SK-N-SH (cell line): ENCODE measurements around the gene PADI4. TPM values are rescaled to one million over a fixed set of nuclear protein-coding genes. Genes with fewer than 3 reads are reported as not detected.

Experiments
- CTCF ChIA-PET: fragments of 300-600, 350-600 bp; formaldehyde crosslinking; extraction: SDS; loops from one replicate; lab custom pipeline; 2021; lab: Yijun Ruan, JAX
- POLR2A ChIA-PET: fragments of 350-600 bp; sonication (Branson Sonifier 250); formaldehyde crosslinking; extraction: SDS; loops from one replicate; lab custom pipeline; 2020; ENCODE audit warnings: antibody characterized with exemption, inconsistent platforms; lab: Yijun Ruan, JAX
- DNase-seq: peaks from one replicate; pipeline ENCODE4 v3.0.0; 2012
- H2AFZ ChIP-seq: fragments of 200-600 bp; sonication (generic); 2 replicates; pipeline ENCODE4 v1.8.1; 2016; ENCODE audit warnings: antibody characterized with exemption, mild to moderate bottlenecking, low read depth
- H3F3A ChIP-seq: fragments of 200-600 bp; sonication (generic); replicated peaks from 2 replicates; pipeline ENCODE3; 2016; ENCODE audit warnings: antibody characterized with exemption, mild to moderate bottlenecking; ENCODE audit not compliant: insufficient read depth
- H3K27ac ChIP-seq, 2 experiments: fragments of 200-500 bp in 1 of 2; fragments of 200-600 bp in 1 of 2; sonication (Bioruptor generic) in 1 of 2; sonication (generic), shearing (Covaris generic) in 1 of 2; 2 replicates each; pipeline versions ENCODE4 v1.5.1 to v1.6.1; 2014 to 2016; ENCODE audit warnings: low read depth in 2 of 2, inconsistent platforms in 1 of 2, low read length in 1 of 2, mild to moderate bottlenecking in 1 of 2, mixed read lengths in 1 of 2
- H3K27me3 ChIP-seq: fragments of 200-600 bp; sonication (generic), shearing (Covaris generic); 2 replicates; pipeline ENCODE4 v1.6.1; 2016; ENCODE audit warnings: mixed run types; ENCODE audit not compliant: insufficient read depth
- H3K36me3 ChIP-seq, 2 experiments: fragments of 200-500 bp in 1 of 2; fragments of 200-600 bp in 1 of 2; sonication (Bioruptor generic) in 1 of 2; sonication (generic) in 1 of 2; replicated peaks in 1 of 2; 2 replicates each; pipeline versions ENCODE3 to v1.5.1; 2014 to 2016; ENCODE audit warnings: low read length in 1 of 2, mild to moderate bottlenecking in 1 of 2; ENCODE audit not compliant: insufficient read depth in 2 of 2, control insufficient read depth in 1 of 2
- H3K4me1 ChIP-seq, 2 experiments: fragments of 200-500 bp in 1 of 2; fragments of 200-600 bp in 1 of 2; sonication (Bioruptor generic) in 1 of 2; sonication (generic), shearing (Covaris generic) in 1 of 2; 2 replicates each; pipeline versions ENCODE4 v1.5.1 to v1.6.1; 2014 to 2016; ENCODE audit warnings: low read depth in 1 of 2, low read length in 1 of 2, mixed run types in 1 of 2; ENCODE audit not compliant: insufficient read depth in 2 of 2, control insufficient read depth in 1 of 2
- H3K4me2 ChIP-seq: fragments of 200-600 bp; sonication (generic), shearing (Covaris generic); 2 replicates; pipeline ENCODE4 v1.6.1; 2017; ENCODE audit warnings: mixed run types
- H3K4me3 ChIP-seq, 2 experiments: fragments of 200-500 bp in 1 of 2; fragments of 200-600 bp in 1 of 2; sonication (Bioruptor generic) in 1 of 2; sonication (generic), shearing (Covaris generic) in 1 of 2; 2 replicates each; pipeline versions ENCODE4 v1.5.1 to v1.8.1; 2014 to 2016; ENCODE audit warnings: low read depth in 2 of 2, inconsistent platforms in 1 of 2, low read length in 1 of 2, mild to moderate bottlenecking in 1 of 2, mixed read lengths in 1 of 2, moderate library complexity in 1 of 2
- H3K79me2 ChIP-seq: fragments of 200-600 bp; sonication (generic); 2 replicates; pipeline ENCODE4 v1.8.1; 2017; ENCODE audit warnings: mild to moderate bottlenecking; ENCODE audit not compliant: insufficient read depth
- H3K9ac ChIP-seq: fragments of 200-600 bp; sonication (generic); 2 replicates; pipeline ENCODE4 v1.6.1; 2017; ENCODE audit warnings: mixed run types
- H3K9me2 ChIP-seq: fragments of 200-600 bp; sonication (generic); 2 replicates; pipeline ENCODE4 v1.6.1; 2017; ENCODE audit warnings: mixed run types
- H3K9me3 ChIP-seq: fragments of 200-600 bp; sonication (generic); 2 replicates; pipeline ENCODE4 v1.6.1; 2017; ENCODE audit warnings: mixed run types, mild to moderate bottlenecking, moderate library complexity
- H4K20me1 ChIP-seq: fragments of 200-600 bp; sonication (generic); 2 replicates; pipeline ENCODE4 v1.6.1; 2017; ENCODE audit warnings: mild to moderate bottlenecking, mixed run types; ENCODE audit not compliant: insufficient read depth
- EZH2phosphoT487 ChIP-seq: fragments of 200-600 bp; sonication (generic); IDR thresholded peaks from 2 replicates; pipeline ENCODE4 v1.6.1; 2017; ENCODE audit warnings: low read depth, mixed run types, mild to moderate bottlenecking, antibody characterized with exemption, moderate library complexity, borderline replicate concordance
- GABPA ChIP-seq: IDR thresholded peaks from 2 replicates; pipeline ENCODE4 v1.4.0; 2012; ENCODE audit warnings: low read depth, mild to moderate bottlenecking
- JUND ChIP-seq: IDR thresholded peaks from 2 replicates; pipeline ENCODE4 v1.4.0; 2012
- NFIC ChIP-seq: IDR thresholded peaks from 2 replicates; pipeline ENCODE4 v1.4.0; 2012; ENCODE audit warnings: borderline replicate concordance
- POLR2AphosphoS5 ChIP-seq: IDR thresholded peaks from 2 replicates; pipeline ENCODE4 v1.6.1; 2012; ENCODE audit warnings: low read depth, low read length
- RFX5 ChIP-seq: IDR thresholded peaks from 2 replicates; pipeline ENCODE4 v1.6.1; 2012; ENCODE audit warnings: mild to moderate bottlenecking, improper control_type of control experiment, low read length
- RXRA ChIP-seq: IDR thresholded peaks from 2 replicates; pipeline ENCODE4 v1.4.0; 2012; ENCODE audit warnings: low read depth, mild to moderate bottlenecking, borderline replicate concordance
- SIN3A ChIP-seq: IDR thresholded peaks from 2 replicates; pipeline ENCODE4 v1.6.1; 2012; ENCODE audit warnings: low read depth, mild to moderate bottlenecking, low read length, moderate library complexity, borderline replicate concordance
- TEAD4 ChIP-seq: IDR thresholded peaks from 2 replicates; pipeline ENCODE4 v1.4.0; 2012; ENCODE audit warnings: mild to moderate bottlenecking, borderline replicate concordance; ENCODE audit not compliant: insufficient read depth
- WGBS: methylation state at CpG from one replicate; pipeline ENCODE4 v1.1.6; 2017; ENCODE audit warnings: low lambda C conversion rate; 5-methylcytosine and 5-hydroxymethylcytosine counted together
- polyA plus RNA-seq, 3 experiments: library from polyadenylated mRNA; depleted of rRNA; stranded (reverse); fragments of >200 nt; gene quantifications; 2 replicates each; pipeline ENCODE4 v1.2.3, GENCODE V29; 2012
- TF ChIP-seq, protein P1 (sequence below): fragments of 200-600 bp; sonication (generic); IDR thresholded peaks from 2 replicates; pipeline ENCODE4 v1.6.1; 2017; ENCODE audit warnings: antibody characterized with exemption, mild to moderate bottlenecking, moderate library complexity
- TF ChIP-seq, protein P2 (sequence below): IDR thresholded peaks from 2 replicates; pipeline ENCODE4 v1.4.0; 2012; ENCODE audit warnings: low read depth, borderline replicate concordance
- TF ChIP-seq, protein P3 (sequence below): fragments of 150-350 bp; IDR thresholded peaks from 2 replicates; pipeline ENCODE4 v1.6.1; 2016; ENCODE audit warnings: mild to moderate bottlenecking, low read depth, low read length
- TF ChIP-seq, protein P4 (sequence below): IDR thresholded peaks from 2 replicates; pipeline ENCODE4; 2012
- TF ChIP-seq, protein P5 (sequence below): fragments of 150-350 bp; IDR thresholded peaks from 2 replicates; pipeline ENCODE4 v1.6.1; 2017; ENCODE audit warnings: antibody characterized with exemption, low read length, low read depth, borderline replicate concordance
- TF ChIP-seq, protein P6 (sequence below): IDR thresholded peaks from 2 replicates; pipeline ENCODE4 v1.4.0; 2012; ENCODE audit warnings: low read depth, borderline replicate concordance

The PADI4 gene
- polyA plus RNA-seq, 1 of the 3 experiments (the other 2 are of a cell fraction) = not detected

DNA sequence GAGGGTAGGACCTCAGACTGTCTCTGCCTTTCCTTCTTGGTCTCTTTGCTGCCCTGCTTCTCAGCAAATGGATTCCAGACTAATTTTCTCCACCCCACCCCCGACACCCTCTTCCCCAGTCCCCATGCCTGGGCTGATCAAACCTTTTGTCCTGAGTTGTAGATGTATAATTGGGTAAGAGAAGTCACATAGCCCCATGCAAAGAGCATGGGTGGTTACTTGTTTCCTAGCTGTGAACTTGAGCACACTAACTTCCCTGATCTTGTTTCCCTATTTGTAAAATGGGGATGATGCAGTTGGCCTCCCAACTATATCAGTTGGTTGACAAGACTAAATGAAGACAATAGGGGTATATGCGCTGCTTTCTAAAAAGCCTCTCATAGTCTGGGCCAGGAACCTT is 73.2 kb downstream of the PADI4 start:
- CTCF ChIA-PET = interaction anchor here (1.2 to 1.5 kb wide), 2 partner anchors 18 to 25 kb away, joined by 3 to 5 read pairs; no protein-coding TSS in a partner anchor
- 83% methylated on average over 1 of the region's 2 CpGs for WGBS

DNA sequence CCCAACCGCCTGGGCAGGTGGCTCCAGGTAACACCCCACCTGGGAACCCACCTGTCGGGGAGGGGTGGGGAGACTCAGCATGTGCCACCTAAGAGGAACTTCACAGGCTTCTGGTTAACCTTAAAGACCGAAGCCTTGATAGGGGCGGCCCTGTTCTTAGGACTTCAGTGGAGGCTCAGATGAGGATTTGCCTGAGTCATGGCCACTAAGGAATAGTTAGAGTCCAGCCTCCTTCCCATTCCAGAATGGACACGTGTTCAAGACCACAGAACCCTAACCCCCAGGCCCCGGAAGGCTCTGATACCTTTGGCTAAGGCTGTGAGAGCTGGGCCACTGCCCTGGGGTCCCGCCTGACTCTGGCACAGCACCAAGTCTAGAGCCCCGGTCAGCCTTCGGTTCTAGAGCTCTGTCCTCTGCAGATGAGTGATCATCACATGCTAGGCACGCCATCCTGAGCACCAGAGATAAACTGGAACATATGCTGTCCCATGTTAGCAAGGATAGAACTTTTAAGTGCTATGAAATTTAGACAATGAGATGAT is 84.3 kb downstream of the PADI4 start:
- no peak overlapping the region for H2AFZ ChIP-seq
- ChIA-PET POLR2A (no interaction called here), CTCF (interaction anchor here (1.0 kb wide), 1 partner anchor 332 kb away, joined by 4 read pairs; no protein-coding TSS in a partner anchor)
- no peaks in the 10 kb centered on the region for H3F3A ChIP-seq
- no peaks in the 10 kb centered on the region for H3K36me3 ChIP-seq
- no peak overlapping the region for H3K9ac ChIP-seq
- H3K9me3 ChIP-seq = no peaks in the 10 kb centered on the region
- no peak for DNase-seq
- H3K9me2 ChIP-seq = no peaks in the 10 kb centered on the region
- no peaks in the 10 kb centered on the region for H3K4me1 ChIP-seq
- peaks cover 20% of the 10 kb centered on the region; the same call in 1 of the 2 replicates for H3K27me3 ChIP-seq
- no peak overlapping the region for H3K4me2 ChIP-seq
- H3K27ac ChIP-seq = no peak overlapping the region
- no peak for TF ChIP-seq SIN3A
- TF ChIP-seq, protein P1, sequence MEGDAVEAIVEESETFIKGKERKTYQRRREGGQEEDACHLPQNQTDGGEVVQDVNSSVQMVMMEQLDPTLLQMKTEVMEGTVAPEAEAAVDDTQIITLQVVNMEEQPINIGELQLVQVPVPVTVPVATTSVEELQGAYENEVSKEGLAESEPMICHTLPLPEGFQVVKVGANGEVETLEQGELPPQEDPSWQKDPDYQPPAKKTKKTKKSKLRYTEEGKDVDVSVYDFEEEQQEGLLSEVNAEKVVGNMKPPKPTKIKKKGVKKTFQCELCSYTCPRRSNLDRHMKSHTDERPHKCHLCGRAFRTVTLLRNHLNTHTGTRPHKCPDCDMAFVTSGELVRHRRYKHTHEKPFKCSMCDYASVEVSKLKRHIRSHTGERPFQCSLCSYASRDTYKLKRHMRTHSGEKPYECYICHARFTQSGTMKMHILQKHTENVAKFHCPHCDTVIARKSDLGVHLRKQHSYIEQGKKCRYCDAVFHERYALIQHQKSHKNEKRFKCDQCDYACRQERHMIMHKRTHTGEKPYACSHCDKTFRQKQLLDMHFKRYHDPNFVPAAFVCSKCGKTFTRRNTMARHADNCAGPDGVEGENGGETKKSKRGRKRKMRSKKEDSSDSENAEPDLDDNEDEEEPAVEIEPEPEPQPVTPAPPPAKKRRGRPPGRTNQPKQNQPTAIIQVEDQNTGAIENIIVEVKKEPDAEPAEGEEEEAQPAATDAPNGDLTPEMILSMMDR = no peak
- no peak for TF ChIP-seq RFX5
- TF ChIP-seq JUND = no peak
- no peak for TF ChIP-seq GABPA
- no peak for TF ChIP-seq TEAD4
- TF ChIP-seq, protein P2, sequence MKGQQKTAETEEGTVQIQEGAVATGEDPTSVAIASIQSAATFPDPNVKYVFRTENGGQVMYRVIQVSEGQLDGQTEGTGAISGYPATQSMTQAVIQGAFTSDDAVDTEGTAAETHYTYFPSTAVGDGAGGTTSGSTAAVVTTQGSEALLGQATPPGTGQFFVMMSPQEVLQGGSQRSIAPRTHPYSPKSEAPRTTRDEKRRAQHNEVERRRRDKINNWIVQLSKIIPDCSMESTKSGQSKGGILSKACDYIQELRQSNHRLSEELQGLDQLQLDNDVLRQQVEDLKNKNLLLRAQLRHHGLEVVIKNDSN = no peak
- TF ChIP-seq RXRA = no peak
- TF ChIP-seq, protein P3, sequence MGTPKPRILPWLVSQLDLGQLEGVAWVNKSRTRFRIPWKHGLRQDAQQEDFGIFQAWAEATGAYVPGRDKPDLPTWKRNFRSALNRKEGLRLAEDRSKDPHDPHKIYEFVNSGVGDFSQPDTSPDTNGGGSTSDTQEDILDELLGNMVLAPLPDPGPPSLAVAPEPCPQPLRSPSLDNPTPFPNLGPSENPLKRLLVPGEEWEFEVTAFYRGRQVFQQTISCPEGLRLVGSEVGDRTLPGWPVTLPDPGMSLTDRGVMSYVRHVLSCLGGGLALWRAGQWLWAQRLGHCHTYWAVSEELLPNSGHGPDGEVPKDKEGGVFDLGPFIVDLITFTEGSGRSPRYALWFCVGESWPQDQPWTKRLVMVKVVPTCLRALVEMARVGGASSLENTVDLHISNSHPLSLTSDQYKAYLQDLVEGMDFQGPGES = no peak
- no peak for TF ChIP-seq NFIC
- TF ChIP-seq EZH2phosphoT487 = no peak
- no peaks in the 10 kb centered on the region for H3K79me2 ChIP-seq
- H4K20me1 ChIP-seq = no peaks in the 10 kb centered on the region
- H3K4me3 ChIP-seq = no peak overlapping the region
- 51% methylated on average over 6 of the region's 10 CpGs for WGBS

More for the DNA sequence above, 73.2 kb downstream of the PADI4 start:
- POLR2A ChIA-PET = no interaction called here
- no peak overlapping the region for H3K4me2 ChIP-seq
- no peak overlapping the region for H2AFZ ChIP-seq
- no peaks in the 10 kb centered on the region for H3K79me2 ChIP-seq
- H3K4me1 ChIP-seq = no peaks in the 10 kb centered on the region
- no peak for DNase-seq
- H3K27me3 ChIP-seq = peaks cover 35% of the 10 kb centered on the region; the same call in 1 of the 2 replicates
- no peaks in the 10 kb centered on the region for H3F3A ChIP-seq
- TF ChIP-seq POLR2AphosphoS5 = no peak
- TF ChIP-seq RXRA = no peak
- TF ChIP-seq, protein P4, sequence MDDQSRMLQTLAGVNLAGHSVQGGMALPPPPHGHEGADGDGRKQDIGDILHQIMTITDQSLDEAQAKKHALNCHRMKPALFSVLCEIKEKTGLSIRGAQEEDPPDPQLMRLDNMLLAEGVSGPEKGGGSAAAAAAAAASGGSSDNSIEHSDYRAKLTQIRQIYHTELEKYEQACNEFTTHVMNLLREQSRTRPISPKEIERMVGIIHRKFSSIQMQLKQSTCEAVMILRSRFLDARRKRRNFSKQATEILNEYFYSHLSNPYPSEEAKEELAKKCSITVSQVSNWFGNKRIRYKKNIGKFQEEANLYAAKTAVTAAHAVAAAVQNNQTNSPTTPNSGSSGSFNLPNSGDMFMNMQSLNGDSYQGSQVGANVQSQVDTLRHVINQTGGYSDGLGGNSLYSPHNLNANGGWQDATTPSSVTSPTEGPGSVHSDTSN = no peak
- TF ChIP-seq GABPA = no peak
- TF ChIP-seq, protein P5, sequence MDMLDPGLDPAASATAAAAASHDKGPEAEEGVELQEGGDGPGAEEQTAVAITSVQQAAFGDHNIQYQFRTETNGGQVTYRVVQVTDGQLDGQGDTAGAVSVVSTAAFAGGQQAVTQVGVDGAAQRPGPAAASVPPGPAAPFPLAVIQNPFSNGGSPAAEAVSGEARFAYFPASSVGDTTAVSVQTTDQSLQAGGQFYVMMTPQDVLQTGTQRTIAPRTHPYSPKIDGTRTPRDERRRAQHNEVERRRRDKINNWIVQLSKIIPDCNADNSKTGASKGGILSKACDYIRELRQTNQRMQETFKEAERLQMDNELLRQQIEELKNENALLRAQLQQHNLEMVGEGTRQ = no peak
- TF ChIP-seq, protein P6, sequence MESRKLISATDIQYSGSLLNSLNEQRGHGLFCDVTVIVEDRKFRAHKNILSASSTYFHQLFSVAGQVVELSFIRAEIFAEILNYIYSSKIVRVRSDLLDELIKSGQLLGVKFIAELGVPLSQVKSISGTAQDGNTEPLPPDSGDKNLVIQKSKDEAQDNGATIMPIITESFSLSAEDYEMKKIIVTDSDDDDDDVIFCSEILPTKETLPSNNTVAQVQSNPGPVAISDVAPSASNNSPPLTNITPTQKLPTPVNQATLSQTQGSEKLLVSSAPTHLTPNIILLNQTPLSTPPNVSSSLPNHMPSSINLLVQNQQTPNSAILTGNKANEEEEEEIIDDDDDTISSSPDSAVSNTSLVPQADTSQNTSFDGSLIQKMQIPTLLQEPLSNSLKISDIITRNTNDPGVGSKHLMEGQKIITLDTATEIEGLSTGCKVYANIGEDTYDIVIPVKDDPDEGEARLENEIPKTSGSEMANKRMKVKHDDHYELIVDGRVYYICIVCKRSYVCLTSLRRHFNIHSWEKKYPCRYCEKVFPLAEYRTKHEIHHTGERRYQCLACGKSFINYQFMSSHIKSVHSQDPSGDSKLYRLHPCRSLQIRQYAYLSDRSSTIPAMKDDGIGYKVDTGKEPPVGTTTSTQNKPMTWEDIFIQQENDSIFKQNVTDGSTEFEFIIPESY = no peak
- H3K36me3 ChIP-seq = no peaks in the 10 kb centered on the region
- no peaks in the 10 kb centered on the region for H4K20me1 ChIP-seq
- no peaks in the 10 kb centered on the region for H3K9me3 ChIP-seq
- H3K9me2 ChIP-seq = no peaks in the 10 kb centered on the region
- no peak overlapping the region for H3K27ac ChIP-seq
- no peak overlapping the region for H3K4me3 ChIP-seq
- no peak overlapping the region for H3K9ac ChIP-seq
